GM18520 (cell line): ENCODE results near the gene NEB.
"Not testable (repeated sequence)": the region's sequence is repeated elsewhere in the genome, so short reads cannot be mapped to it uniquely, and the experiment has no call there.

Source experiments
- ATAC-seq: cut with Tn5 transposase; IDR thresholded peaks from one replicate; pipeline ENCODE4 v1.9.1; 2021; ENCODE audit not compliant: unreplicated experiment

NEB gene

GRCh38 chr2:151654085-151654484 is 80.2 kb downstream of the NEB start:
- ATAC-seq = no peak

- ATAC-seq = no peak
Measured at GRCh38 chr2:151651274-151651673, 83.0 kb downstream of the NEB start.

GRCh38 chr2:151650456-151650855 is 83.8 kb downstream of the NEB start:
- no peak for ATAC-seq

DNA sequence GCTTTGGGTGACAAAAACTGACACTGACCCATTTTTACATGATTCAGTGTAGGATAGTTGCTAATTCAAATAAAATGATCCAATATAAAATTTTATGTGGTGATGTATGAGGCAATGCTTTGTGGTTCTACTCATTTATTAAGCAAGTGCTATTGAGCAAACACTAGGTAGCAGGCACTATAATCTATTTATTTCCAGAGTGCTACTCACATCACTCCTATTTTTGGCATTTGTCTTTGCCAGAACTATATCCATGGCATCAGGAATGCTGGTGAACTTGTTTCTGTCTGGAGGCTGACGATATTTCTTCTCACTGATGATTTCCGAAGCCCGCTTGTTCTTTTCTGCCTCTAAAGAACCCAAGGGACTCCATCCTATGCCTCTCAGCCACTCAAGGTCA is 84.3 kb downstream of the NEB start:
- ATAC-seq = no peak

- ATAC-seq = no peak
Measured at GRCh38 chr2:151649400-151649799, 84.9 kb downstream of the NEB start.

DNA sequence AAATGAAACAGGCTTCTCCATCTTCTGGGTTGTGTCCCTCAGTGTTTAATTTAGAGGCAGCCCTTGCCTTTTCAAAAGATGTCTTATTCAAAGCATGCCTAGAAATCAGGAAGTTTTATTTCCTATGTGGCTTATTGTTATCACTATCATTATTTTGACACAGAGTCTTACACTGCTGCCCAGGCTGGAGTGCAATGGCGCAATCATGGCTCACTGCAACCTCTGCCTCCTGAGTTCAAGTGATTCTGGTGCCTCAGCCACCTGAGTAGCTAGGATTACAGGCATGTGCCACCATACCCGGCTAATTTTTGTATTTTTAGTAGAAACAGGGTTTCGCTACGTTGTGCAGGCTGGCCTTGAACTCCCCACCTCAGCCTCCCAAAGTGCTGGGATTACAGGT is 87.8 kb downstream of the NEB start:
- ATAC-seq = not testable (repeated sequence)

DNA sequence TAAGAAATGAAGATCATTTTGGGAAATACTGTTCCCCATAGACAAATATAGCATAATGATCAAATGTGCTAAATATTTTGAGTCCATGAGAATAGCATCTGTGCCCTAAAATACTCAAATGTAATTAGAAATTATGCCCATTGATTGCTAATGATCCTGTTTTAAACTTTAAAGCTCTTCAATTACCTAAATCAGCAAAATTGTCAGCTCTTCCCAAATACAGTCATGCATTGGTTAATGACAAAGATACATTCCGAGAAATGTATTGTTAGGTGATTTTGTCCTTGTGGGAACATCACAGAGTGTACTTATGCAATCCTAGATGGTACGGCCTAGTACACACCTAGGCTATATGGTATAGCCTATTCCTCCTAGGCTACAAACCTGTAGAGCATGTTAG is 89.7 kb downstream of the NEB start:
- no peak for ATAC-seq

DNA sequence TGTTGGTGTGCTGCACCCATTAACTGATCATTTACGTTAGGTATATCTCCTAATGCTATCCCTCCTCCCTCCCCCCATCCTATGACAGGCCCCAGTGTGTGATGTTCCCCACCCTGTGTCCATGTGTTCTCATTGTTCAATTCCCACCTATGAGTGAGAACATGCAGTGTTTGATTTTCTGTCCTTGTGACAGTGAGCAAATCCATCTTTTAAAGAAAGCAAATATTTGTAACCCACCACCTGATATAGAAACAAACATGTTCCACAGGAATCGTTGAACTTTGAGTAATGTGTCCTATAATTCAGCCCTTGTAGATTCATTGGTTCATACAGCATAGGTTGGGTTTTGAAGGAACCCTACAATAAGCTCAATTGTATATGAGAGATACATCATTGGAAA is 92.4 kb downstream of the NEB start:
- not testable (repeated sequence) for ATAC-seq

GRCh38 chr2:151640087-151640486 is 94.2 kb downstream of the NEB start:
- ATAC-seq = no peak

DNA sequence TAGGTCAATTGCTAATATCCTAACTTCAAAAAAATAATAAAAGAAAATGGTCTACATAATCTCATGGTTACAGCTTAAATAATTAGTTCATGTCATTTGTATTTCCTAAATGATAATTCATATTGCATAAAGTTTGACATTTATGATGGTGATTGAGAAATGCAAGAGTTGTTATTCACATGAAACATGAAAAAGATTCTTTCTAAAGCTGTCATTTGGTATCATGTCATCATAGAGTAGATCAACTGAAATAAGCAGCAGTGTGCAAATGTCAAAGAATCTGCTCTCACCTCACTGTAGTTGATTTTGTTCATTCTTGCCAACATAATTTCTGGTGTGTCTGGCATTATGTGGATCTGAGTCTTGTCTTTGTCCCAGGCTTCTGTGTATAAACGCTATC is 95.3 kb downstream of the NEB start:
- ATAC-seq = no peak

DNA sequence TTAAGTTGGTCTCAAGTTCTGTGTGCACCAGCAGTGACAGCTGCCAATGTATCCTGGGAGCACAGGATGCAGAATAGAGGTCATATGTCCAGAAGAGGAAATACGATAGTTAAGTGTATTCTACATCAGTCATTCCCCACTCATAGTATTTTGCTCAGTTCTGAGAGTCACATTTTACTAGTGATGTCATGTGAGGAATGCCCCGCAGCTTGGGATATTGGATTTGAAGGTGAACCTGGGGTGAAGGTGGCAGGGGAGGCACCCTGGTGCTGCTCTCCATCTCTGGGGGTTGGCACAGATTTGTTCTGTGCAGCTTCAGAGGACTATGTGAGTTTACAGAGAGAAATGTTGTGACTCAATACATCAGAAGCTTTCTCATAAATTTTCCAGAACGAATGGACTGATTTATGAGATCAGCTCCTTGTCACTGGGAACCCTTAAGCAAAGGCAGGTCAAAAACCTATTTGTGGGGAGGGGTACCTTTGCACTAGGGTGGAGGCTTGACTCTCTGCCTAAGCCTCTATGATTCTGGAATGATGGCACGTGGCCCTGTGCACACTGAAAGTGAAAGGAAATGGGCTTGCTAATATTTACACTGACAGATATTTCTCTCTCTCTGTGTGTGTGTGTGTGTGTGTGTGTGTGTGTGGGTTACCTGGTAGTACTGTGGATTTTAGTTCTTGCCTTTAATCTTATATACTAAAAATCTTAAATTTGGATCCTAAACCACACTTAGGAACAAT is 95.9 kb downstream of the NEB start:
- no peak for ATAC-seq

DNA sequence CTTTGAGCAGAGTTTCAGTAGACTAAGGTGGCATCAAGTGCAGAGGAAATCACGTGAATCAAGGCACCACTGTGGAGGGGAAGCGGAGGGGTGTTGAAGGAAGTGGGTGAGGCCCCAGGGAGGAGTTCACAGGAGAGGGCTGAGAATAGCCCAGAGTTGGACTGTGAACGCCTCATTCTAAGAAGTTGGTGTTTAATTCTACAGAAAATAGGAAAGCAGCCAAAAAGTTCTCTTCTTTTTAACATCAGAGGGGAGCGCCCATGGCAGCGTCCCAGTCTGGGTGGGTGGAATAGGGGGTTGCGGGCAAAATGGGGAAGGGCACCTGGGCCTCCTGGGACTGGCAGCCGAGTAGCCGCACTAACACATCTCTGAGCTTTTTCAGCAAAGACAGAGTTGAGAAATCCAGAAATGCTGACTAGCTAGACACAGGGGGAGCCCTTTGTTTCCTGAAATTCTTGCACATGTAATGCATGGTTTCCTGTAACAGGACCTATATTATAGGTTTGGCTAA is 97.0 kb downstream of the NEB start:
- peak; percentile 36 for ATAC-seq

- no peak for ATAC-seq
Measured at GRCh38 chr2:151634736-151635467, 99.4 kb downstream of the NEB start.

- no peak for ATAC-seq
Measured at GRCh38 chr2:151632993-151633565, 101.2 kb downstream of the NEB start.

DNA sequence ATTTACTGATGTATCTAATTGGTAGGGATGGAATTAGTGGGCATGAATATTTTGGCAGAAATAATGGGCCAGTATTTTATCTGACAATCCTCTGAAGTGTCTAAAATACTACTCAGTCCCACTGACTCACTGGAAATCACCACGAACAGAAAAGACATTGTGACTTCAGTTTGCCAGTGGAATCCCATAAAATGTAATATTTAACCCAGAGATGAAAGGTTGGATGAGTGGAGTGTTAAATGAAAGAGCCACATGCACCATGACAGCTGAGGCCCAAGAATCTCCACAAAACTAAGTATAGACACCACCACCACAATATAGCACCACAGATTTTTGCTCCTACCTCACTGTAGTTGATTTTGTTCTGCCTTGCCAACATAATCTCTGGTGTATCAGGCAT is 103.9 kb downstream of the NEB start:
- ATAC-seq = no peak

GRCh38 chr2:151627353-151627752 is 106.9 kb downstream of the NEB start:
- ATAC-seq = no peak

DNA sequence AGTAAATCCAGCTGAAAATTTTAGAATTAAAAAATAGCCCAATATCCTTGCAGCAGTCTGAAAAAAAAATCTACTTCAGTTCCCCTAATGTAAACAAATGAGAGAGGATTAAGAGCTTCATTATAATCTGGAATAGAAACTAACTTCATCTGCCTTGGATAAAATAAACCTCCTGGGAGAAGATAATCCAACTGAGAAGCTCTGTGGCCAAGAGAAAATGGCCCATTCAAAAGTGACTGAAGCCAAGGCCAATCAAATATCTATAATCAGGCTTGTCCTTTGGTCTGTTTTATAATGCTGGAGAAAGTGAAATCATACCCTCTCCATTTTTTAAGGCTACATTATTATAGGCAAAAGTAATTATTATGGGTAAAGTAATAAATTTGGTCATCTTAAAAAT is 110.0 kb downstream of the NEB start:
- no peak for ATAC-seq

DNA sequence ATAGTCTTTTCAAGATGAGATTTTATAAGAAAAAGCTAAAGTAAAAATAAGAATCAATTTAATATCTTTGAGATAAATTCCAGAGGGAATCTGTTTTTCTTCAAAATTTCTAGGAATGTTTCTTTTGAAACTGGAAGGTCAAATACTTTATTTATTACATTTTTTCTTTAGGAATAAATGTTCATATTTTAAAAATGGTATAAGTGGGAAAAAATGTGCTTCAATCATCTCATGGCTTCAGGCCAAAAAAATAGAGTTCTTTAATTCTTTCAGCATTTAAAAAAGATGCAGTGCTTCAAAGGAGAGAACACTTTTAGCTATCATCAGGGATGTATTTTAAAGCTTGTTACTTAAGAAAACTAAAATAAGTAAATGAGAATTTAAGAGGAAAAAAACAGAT is 110.6 kb downstream of the NEB start:
- no peak for ATAC-seq

GRCh38 chr2:151620761-151621160 is 113.5 kb downstream of the NEB start:
- ATAC-seq = no peak

- ATAC-seq = no peak
Measured at GRCh38 chr2:151619337-151619989, 114.8 kb downstream of the NEB start.

DNA sequence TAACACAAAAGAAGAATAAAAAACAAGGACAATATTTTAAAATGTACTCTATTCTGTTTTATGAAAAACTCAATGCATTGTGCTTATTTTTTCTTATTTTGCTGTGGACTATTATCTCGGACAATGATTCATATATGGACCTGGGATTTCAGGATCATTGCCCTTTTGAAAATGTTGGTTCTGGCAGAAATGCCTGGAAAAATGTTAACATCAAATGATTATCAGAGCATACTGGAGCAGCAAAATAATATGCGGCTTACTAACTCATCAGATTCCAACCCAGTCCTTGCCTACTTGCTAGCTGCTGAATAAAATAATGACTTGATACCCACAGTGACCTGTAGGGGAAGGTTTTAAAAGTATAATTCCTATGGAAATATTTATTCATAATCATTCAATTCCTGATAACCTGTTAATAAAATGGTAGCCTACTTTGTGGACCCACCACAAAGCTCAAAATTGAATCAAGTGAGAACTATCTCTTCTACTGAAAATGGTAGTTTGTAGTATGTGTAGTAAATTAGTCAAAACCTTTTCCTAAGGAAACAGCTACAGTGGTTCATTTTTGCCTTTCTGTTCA is 117.4 kb downstream of the NEB start:
- no peak for ATAC-seq
